Gastrocnemius medialis (tissue), 4 donors: Measurements from ENCODE around the gene NME4.

Experiments used
- CTCF ChIP-seq, 5 experiments: fragments of 450-650 bp in 3 of 5; fragments of 200-600 bp in 2 of 5; sonication (generic) in 2 of 5; IDR thresholded peaks in 4 of 5; conservative IDR thresholded peaks in 1 of 5; 1 replicate in 4 of 5; 2 replicates in 1 of 5; pipeline ENCODE4 v1.5.1; 2016 to 2019; ENCODE audit warnings: antibody characterized with exemption in 5 of 5, mild to moderate bottlenecking in 3 of 5, moderate library complexity in 3 of 5
- POLR2A ChIP-seq, 2 donors: fragments of 450-650 bp; IDR thresholded peaks; one replicate each; pipeline ENCODE4 v1.6.1; 2017; ENCODE audit warnings: antibody characterized with exemption in 2 of 2, mild to moderate bottlenecking in 2 of 2, moderate library complexity in 2 of 2

GRCh38 chr16:407253-407652 lies 10.3 kb downstream of the NME4 start:
- TF ChIP-seq CTCF (IDR thresholded peaks at IDR 0.05 in 4 of 5, conservative IDR thresholded peaks at IDR 0.05 in 1 of 5) (no peak), POLR2A (IDR thresholded peaks at IDR 0.05) (no peak)
